HG03521 (cell line): ENCODE results near the gene C22orf42.
"Not testable (repeated sequence)": the region's sequence is repeated elsewhere in the genome, so short reads cannot be mapped to it uniquely, and the experiment has no call there.

Source experiments
- ATAC-seq: cut with Tn5 transposase; IDR thresholded peaks from one replicate; pipeline ENCODE4 v1.9.1; 2021; ENCODE audit warnings: mild to moderate bottlenecking, moderate library complexity; ENCODE audit not compliant: unreplicated experiment

The C22orf42 gene, protein sequence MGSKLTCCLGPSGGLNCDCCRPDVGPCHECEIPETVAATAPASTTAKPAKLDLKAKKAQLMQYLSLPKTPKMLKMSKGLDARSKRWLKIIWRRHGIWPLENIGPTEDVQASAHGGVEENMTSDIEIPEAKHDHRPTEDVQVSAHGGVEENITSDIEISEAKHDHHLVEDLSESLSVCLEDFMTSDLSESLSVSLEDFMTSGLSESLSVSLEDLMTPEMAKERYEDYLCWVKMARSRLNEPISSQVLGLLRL

DNA sequence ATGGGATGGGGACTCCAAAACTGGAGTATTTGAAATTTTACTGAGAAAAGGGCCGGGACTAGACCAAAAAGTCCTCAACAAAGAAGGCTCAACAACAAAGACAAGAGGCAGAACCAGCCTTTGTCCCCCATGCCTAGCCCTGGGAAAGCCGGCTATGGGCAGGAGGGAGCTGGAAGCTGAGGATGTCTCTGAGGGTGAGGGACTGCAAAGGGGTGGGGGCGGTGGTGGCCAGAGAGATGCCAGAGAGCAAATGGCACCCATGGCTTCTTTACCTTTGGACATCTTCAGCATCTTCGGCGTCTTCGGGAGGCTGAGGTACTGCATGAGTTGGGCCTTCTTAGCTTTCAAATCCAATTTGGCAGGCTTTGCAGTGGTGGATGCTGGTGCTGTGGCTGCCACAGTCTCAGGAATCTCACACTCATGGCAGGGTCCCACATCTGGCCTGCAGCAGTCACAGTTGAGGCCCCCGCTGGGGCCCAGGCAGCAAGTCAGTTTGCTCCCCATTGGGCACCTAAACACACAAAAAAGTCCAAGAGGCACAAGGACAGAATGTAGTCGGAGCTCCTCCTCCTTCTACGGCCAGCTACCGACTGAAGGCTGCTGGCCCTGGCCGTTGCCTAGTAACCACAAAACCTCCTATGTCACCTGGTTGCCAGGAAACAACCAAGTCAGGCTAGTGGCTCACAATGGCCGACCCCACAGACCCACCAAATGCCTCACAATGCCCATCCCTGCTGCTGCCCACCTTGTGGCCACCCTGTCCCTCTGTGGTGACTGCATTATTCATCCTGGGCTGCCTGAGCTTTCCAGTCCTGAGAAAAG is at the start of gene C22orf42:
TSS of gene C22orf42 (minus strand) at position 592 of the 822 bp plus-strand sequence. CDS start at position 504, 88 bp downstream.
- ATAC-seq: no peak

GRCh38 chr22:32208681-32209080 is 49.6 kb upstream of the C22orf42 start:
- no peak for ATAC-seq

GRCh38 chr22:32207971-32208480 is 48.9 kb upstream of the C22orf42 start:
- no peak for ATAC-seq

GRCh38 chr22:32206774-32207758 is 48.0 kb upstream of the C22orf42 start:
- no peak for ATAC-seq

- no peak for ATAC-seq
These were observed 47.1 kb upstream of the C22orf42 start for GRCh38 chr22:32205974-32206773.

GRCh38 chr22:32204856-32205722 is 46.0 kb upstream of the C22orf42 start, which contains the start of gene RFPL2:
RFPL2 (minus strand) TSS chr22:32205073; CDS start chr22:32202451, 2,622 bp downstream.
- no peak for ATAC-seq

- ATAC-seq: no peak
These were observed 45.1 kb upstream of the C22orf42 start for GRCh38 chr22:32204040-32204855.

DNA sequence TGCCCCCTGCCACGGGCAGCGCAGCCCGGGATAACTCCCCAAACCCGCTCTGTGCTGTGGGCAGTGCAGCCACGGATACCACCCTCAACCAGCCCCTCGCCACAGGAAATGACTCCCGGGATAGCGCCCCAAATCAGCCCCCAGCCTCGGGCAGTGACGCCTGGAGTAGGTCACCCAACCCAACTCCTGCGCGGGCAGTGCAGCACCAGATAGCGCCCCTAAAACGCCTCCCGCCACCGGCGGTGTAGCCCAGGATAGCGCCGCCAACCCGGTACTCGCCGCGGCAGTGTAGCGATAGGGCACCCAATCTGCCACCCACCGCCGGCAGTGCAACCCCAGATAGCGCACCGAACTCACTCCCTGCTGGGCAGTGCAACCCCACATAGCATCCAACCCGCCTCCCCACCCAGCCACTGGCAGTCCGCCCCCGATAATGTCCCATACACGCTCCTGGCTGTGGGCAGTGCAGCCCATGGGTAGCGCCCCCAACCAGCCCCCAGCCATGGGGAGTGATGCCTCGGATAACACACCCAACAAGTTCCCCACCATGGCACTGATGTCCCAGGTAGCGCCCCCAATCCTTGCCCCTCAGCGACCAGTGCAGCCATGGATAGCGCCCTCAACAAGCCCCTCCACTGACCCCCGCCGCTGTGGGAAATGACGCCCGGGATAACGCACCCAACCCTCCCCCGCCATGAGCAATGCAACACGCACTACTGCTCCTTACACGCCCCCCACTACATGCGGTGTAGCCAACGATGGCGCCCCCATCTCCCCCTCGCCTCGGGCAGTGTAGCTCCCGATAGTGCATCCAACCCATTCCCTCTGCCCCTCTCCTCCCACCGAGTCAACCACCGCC is 44.3 kb upstream of the C22orf42 start:
- ATAC-seq: no peak

GRCh38 chr22:32202539-32203180 is 43.6 kb upstream of the C22orf42 start:
- ATAC-seq: no peak

GRCh38 chr22:32202161-32202538 is 43.0 kb upstream of the C22orf42 start:
- no peak for ATAC-seq

DNA sequence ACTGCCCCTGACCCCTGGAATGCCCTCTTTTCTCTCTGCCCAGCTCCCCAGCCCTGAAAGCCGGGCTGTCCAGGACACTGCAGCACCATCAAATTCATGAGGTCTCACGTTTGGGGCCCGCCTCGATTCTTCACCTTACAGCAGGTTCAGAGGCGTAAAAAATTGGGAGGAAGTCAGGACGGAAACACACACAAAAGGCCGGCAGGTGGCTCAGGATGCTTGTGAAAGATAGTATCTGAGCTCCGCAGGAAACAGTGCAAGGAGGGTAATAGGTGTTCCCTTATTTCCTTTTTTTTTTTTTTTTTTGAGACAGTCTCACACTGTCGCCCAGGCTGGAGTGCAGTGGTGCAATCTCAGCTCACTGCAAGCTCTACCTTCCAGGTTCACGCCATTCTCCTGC is 41.6 kb upstream of the C22orf42 start:
- no peak for ATAC-seq

GRCh38 chr22:32199961-32200360 is 40.9 kb upstream of the C22orf42 start:
- ATAC-seq: no peak

- ATAC-seq: no peak
These were observed 40.2 kb upstream of the C22orf42 start for GRCh38 chr22:32199341-32199740.

DNA sequence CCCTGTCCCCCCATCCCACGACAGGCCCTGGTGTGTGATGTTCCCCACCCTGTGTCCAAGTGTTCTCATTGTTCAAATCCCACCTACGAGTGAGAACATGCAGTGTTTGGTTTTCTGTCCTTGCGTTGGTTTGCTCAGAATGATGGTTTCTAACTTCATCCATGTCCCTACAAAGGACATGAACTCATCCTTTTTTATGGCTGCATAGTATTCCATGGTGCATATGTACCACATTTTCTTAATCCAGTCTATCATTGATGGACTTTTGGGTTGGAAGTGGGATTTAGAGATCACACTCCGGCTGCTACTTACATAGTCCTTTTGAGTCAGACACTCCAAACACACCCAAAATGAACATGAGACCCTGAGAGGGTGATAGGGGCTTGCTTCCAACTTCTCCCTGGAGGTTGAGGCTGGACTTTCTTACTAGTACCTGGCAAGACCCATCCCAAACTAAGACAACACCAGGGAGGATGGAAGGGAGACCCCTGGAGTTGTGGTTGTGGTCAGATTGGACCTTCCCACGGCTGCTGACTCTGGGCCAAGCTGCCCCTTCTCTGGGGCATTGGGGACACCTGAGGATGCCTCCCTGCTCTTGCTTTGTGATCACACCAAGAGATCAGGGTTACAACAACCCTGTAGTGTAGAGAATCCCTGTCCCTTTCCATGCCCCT is 38.6 kb upstream of the C22orf42 start:
- ATAC-seq: not testable (repeated sequence)

DNA sequence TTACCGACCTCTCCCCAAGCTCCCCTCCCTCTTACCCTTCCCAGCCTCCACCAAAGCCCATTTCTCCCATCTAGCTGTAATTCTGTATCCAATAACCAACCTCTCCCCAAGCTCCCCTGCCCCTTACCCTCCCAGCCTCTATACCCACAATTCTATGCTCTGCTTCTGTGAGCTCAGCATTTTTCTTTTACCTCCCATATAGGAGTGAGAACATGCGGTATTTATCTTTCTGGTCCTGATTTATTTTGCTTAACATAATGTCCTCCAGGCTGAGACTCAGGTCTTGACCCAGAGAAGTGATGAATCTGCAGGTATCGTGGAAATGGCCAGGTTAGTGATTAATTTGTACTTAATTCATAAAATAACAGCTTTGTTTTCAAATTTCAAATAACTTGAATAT is 36.8 kb upstream of the C22orf42 start:
- not testable (repeated sequence) for ATAC-seq

- ATAC-seq: not testable (repeated sequence)
These were observed 34.2 kb upstream of the C22orf42 start for GRCh38 chr22:32193346-32193745.
